Keratinocyte (primary cell): ENCODE measurements around the gene PAXIP1. TPM values are rescaled to one million over a fixed set of nuclear protein-coding genes. Genes with fewer than 3 reads are reported as not detected.

Experiments used
- DNase-seq: peaks from one replicate; pipeline ENCODE4 v3.0.0-alpha.2; 2011; ENCODE audit warnings: low read depth, missing footprints, low spot score
- FAIRE-seq: peaks from 2 replicates; lab custom pipeline; 2011; peaks lifted over from hg19 to GRCh38; lab: Jason Lieb, UNC
- H2AFZ ChIP-seq: 2 replicates; pipeline ENCODE4 v1.6.0; 2012; ENCODE audit warnings: low read length, control low read depth, inconsistent platforms; ENCODE audit not compliant: control insufficient read depth
- H3K27ac ChIP-seq: 2 replicates; pipeline ENCODE4 v1.5.1; 2011; ENCODE audit warnings: low read length; ENCODE audit not compliant: control insufficient read depth, insufficient read depth
- H3K27me3 ChIP-seq: 3 replicates; pipeline ENCODE4 v1.6.0; 2011; ENCODE audit warnings: low read length; ENCODE audit not compliant: control insufficient read depth, insufficient read depth; ENCODE audit errors: extremely low read depth
- H3K36me3 ChIP-seq, 2 experiments: 2 replicates in 1 of 2; 3 replicates in 1 of 2; pipeline ENCODE4 v1.5.1; 2011; ENCODE audit warnings: low read length in 2 of 2, mild to moderate bottlenecking in 1 of 2; ENCODE audit not compliant: control insufficient read depth in 2 of 2, insufficient read depth in 2 of 2; ENCODE audit errors: extremely low read depth in 1 of 2
- H3K4me1 ChIP-seq: 3 replicates; pipeline ENCODE4 v1.5.1; 2011; ENCODE audit warnings: low read length; ENCODE audit not compliant: control insufficient read depth, insufficient read depth; ENCODE audit errors: extremely low read depth
- H3K4me2 ChIP-seq: 3 replicates; pipeline ENCODE4 v1.6.0; 2011; ENCODE audit warnings: low read depth, low read length; ENCODE audit not compliant: control insufficient read depth, insufficient read depth; ENCODE audit errors: extremely low read depth
- H3K4me3 ChIP-seq, 3 experiments: fragments of 200-600 bp in 1 of 3; sonication (generic) in 1 of 3; 2 replicates in 2 of 3; 3 replicates in 1 of 3; pipeline ENCODE4 v1.5.1; 2011 to 2016; ENCODE audit warnings: low read length in 3 of 3, mild to moderate bottlenecking in 3 of 3, control low read depth in 2 of 3, inconsistent platforms in 1 of 3, low read depth in 1 of 3, mixed read lengths in 1 of 3, mixed run types in 1 of 3, moderate library complexity in 1 of 3; ENCODE audit not compliant: control insufficient read depth in 2 of 3, insufficient read depth in 2 of 3; ENCODE audit errors: extremely low read depth in 1 of 3
- H3K79me2 ChIP-seq: 2 replicates; pipeline ENCODE4 v1.6.0; 2012; ENCODE audit warnings: low read length; ENCODE audit not compliant: control insufficient read depth, insufficient read depth
- H3K9ac ChIP-seq: 3 replicates; pipeline ENCODE4 v1.6.0; 2011; ENCODE audit warnings: low read length; ENCODE audit not compliant: control insufficient read depth, insufficient read depth; ENCODE audit errors: extremely low read depth
- H3K9me1 ChIP-seq: 3 replicates; pipeline ENCODE4 v1.6.0; 2011; ENCODE audit warnings: low read length; ENCODE audit not compliant: control insufficient read depth, insufficient read depth; ENCODE audit errors: extremely low read depth
- H3K9me3 ChIP-seq: 2 replicates; pipeline ENCODE4 v1.5.1; 2012; ENCODE audit warnings: low read depth, low read length; ENCODE audit not compliant: control insufficient read depth
- H4K20me1 ChIP-seq: 3 replicates; pipeline ENCODE4 v1.6.0; 2011; ENCODE audit warnings: low read length; ENCODE audit not compliant: control insufficient read depth, insufficient read depth; ENCODE audit errors: extremely low read depth
- CTCF ChIP-seq, 3 experiments: IDR thresholded peaks in 1 of 3; conservative IDR thresholded peaks in 1 of 3; optimal IDR thresholded peaks in 1 of 3; 2 replicates in 2 of 3; 3 replicates in 1 of 3; pipeline versions ENCODE3 to v1.5.1; 2011; ENCODE audit warnings: low read length in 3 of 3, mild to moderate bottlenecking in 3 of 3, moderate library complexity in 2 of 3, control low read depth in 1 of 3, inconsistent platforms in 1 of 3; ENCODE audit not compliant: insufficient read depth in 2 of 3; ENCODE audit errors: extremely low read depth in 1 of 3
- EZH2 ChIP-seq: IDR thresholded peaks from one replicate; pipeline ENCODE4 v1.6.1; 2012; ENCODE audit warnings: inconsistent platforms, mild to moderate bottlenecking, low read length, moderate library complexity
- dilution Hi-C: fragments of 300-500 bp; cut with MboI; formaldehyde crosslinking; loops from one replicate; pipeline ENCODE4 v1.7.0; 2020; ENCODE audit warnings: low sequenced_read_pairs; ENCODE audit not compliant: extremely low pct_ligation_motif_present
- polyA plus RNA-seq, 5 experiments: library from polyadenylated mRNA; depleted of rRNA in 3 of 5; stranded (reverse) in 3 of 5; stranded (forward) in 1 of 5; unstranded in 1 of 5; fragments of >200 nt; gene quantifications; 1 replicate in 1 of 5; 2 replicates in 3 of 5; 3 replicates in 1 of 5; pipeline versions ENCODE4 v1.2.1 to v1.2.3, GENCODE V29; 2011 to 2012; ENCODE audit warnings: missing spikeins in 2 of 5, low read depth in 1 of 5, low replicate concordance in 1 of 5

The PAXIP1 gene
- polyA plus RNA-seq, 1 donor (not counting 4 experiments of a cell fraction or from before 2014, with no cell fraction given): 9.4 TPM

GRCh38 chr7:154978017-154978416 lies 24.9 kb downstream of the PAXIP1 start:
- no peak overlapping the region for H3K27ac ChIP-seq

GRCh38 chr7:154977250-154977649 lies 25.7 kb downstream of the PAXIP1 start:
- no peaks in the 10 kb centered on the region for H3K4me1 ChIP-seq
- FAIRE-seq (no peak), DNase-seq (no peak)
- H2AFZ ChIP-seq: no peak overlapping the region
- H3K27me3 ChIP-seq: no peaks in the 10 kb centered on the region
- no peak overlapping the region for H3K9ac ChIP-seq
- no peak overlapping the region for H3K4me2 ChIP-seq
- no peaks in the 10 kb centered on the region for H3K9me3 ChIP-seq
- no peaks in the 10 kb centered on the region for H3K9me1 ChIP-seq
- H3K4me3 ChIP-seq: no peak overlapping the region
- H3K36me3 ChIP-seq: peaks cover 12 to 17% of the 10 kb centered on the region in 2 experiments
- TF ChIP-seq CTCF (optimal IDR thresholded peaks at IDR 0.05 in 1 of 3, IDR thresholded peaks at IDR 0.05 in 1 of 3, conservative IDR thresholded peaks at IDR 0.05 in 1 of 3; ENCODE audit: extremely low read depth in 1 of 3, insufficient read depth in 2 of 3, low read length in 3 of 3) (no peak), EZH2 (no peak)
- dilution Hi-C loops: no loop called here
- H4K20me1 ChIP-seq: no peaks in the 10 kb centered on the region
- peaks cover 4% of the 10 kb centered on the region for H3K79me2 ChIP-seq
- no peak overlapping the region for H3K27ac ChIP-seq

More at GRCh38 chr7:154978017-154978416, 24.9 kb downstream of the PAXIP1 start:
- Histone ChIP-seq H2AFZ (no peak overlapping the region), H3K27me3 (no peaks in the 10 kb centered on the region), H3K36me3 (peaks cover 12 to 15% of the 10 kb centered on the region in 2 experiments), H4K20me1 (no peaks in the 10 kb centered on the region), H3K9me1 (no peaks in the 10 kb centered on the region), H3K4me2 (no peak overlapping the region), H3K79me2 (peaks cover under 1% of the 10 kb centered on the region), H3K4me1 (no peaks in the 10 kb centered on the region), H3K9ac (no peak overlapping the region), H3K4me3 (no peak overlapping the region), H3K9me3 (no peaks in the 10 kb centered on the region)
- no peak for FAIRE-seq
- dilution Hi-C loops: no loop called here
- TF ChIP-seq EZH2 (no peak), CTCF (optimal IDR thresholded peaks at IDR 0.05 in 1 of 3, IDR thresholded peaks at IDR 0.05 in 1 of 3, conservative IDR thresholded peaks at IDR 0.05 in 1 of 3; ENCODE audit: extremely low read depth in 1 of 3, insufficient read depth in 2 of 3, low read length in 3 of 3) (no peak)
- no peak for DNase-seq
